ENCODE measurements around the gene GPR75. TPM values are rescaled to one million over a fixed set of nuclear protein-coding genes. Genes with fewer than 3 reads are reported as not detected.

GPR75 gene
- total and polyA plus RNA-seq, 2 of the 13 experiments (the other 11 are each of a cell fraction or from before 2014, with no cell fraction given) = 3.3 to 4.1 TPM

- TF ChIP-seq JUNB (CRISPR knock-in tag; IDR thresholded peaks at IDR 0.05; ENCODE audit: borderline replicate concordance) (peak; percentile 81; the same call in 1 of the 2 replicates), NFIC (IDR thresholded peaks at IDR 0.05; ENCODE audit: low read length) (peak; percentile 99), REL (CRISPR knock-in tag; conservative IDR thresholded peaks at IDR 0.05) (no peak), ZNF660 (CRISPR knock-in tag; IDR thresholded peaks at IDR 0.05; ENCODE audit: borderline replicate concordance, low read depth) (no peak), MTA1 (CRISPR knock-in tag; IDR thresholded peaks at IDR 0.05; ENCODE audit: borderline replicate concordance) (peak; percentile 38; the same call in 1 of the 2 replicates), POLR2A (IDR thresholded peaks at IDR 0.05; ENCODE audit: insufficient read depth in 1 of 2, low read depth in 2 of 2, low read length in 2 of 2) (peak; percentile 23 to 52; a peak in 3 of 4 replicates), ZNF552 (CRISPR knock-in tag; IDR thresholded peaks at IDR 0.05; ENCODE audit: borderline replicate concordance) (peak; percentile 58; the same call in 1 of the 2 replicates), NFE2L1 (CRISPR knock-in tag; IDR thresholded peaks at IDR 0.05; ENCODE audit: borderline replicate concordance) (no peak), ZNF747 (CRISPR knock-in tag; IDR thresholded peaks at IDR 0.05; ENCODE audit: borderline replicate concordance) (peak; percentile 56; the same call in 1 of the 2 replicates), RXRA (CRISPR knock-in tag; IDR thresholded peaks at IDR 0.05) (peak; percentile 95; the same call in 1 of the 2 replicates), ZNF441 (CRISPR knock-in tag; IDR thresholded peaks at IDR 0.05; ENCODE audit: borderline replicate concordance) (peak; percentile 69), MEIS2 (CRISPR knock-in tag; IDR thresholded peaks at IDR 0.05) (peak; percentile 92), ARNTL (CRISPR knock-in tag; IDR thresholded peaks at IDR 0.05) (peak; percentile 80), SATB2 (CRISPR knock-in tag; IDR thresholded peaks at IDR 0.05) (peak; percentile 90), ZNF251 (CRISPR knock-in tag; IDR thresholded peaks at IDR 0.05) (no peak), ZNF792 (CRISPR knock-in tag; IDR thresholded peaks at IDR 0.05) (peak; percentile 76), HNF4A (CRISPR knock-in tag; IDR thresholded peaks at IDR 0.05) (peak; percentile 97), NPAS2 (CRISPR knock-in tag; IDR thresholded peaks at IDR 0.05; ENCODE audit: borderline replicate concordance) (no peak), ZNF224 (CRISPR knock-in tag; IDR thresholded peaks at IDR 0.05) (no peak), HCFC1 (IDR thresholded peaks at IDR 0.05; ENCODE audit: low read depth, low read length) (no peak), ZNF740 (CRISPR knock-in tag; IDR thresholded peaks at IDR 0.05) (no peak), TFDP1 (CRISPR knock-in tag; IDR thresholded peaks at IDR 0.05; ENCODE audit: borderline replicate concordance) (peak; percentile 42; the same call in 1 of the 2 replicates), POGZ (CRISPR knock-in tag; IDR thresholded peaks at IDR 0.05) (peak; percentile 83), DNMT1 (CRISPR knock-in tag; IDR thresholded peaks at IDR 0.05) (no peak), ZFP37 (CRISPR knock-in tag; IDR thresholded peaks at IDR 0.05; ENCODE audit: borderline replicate concordance) (no peak; the same call in 1 of the 2 replicates), SPEN (CRISPR knock-in tag; IDR thresholded peaks at IDR 0.05; ENCODE audit: low read depth) (peak; percentile 85), FUBP1 (CRISPR knock-in tag; IDR thresholded peaks at IDR 0.05; ENCODE audit: borderline replicate concordance) (no peak), ZNF724P (CRISPR knock-in tag; IDR thresholded peaks at IDR 0.05; ENCODE audit: borderline replicate concordance) (no peak), TBX3 (IDR thresholded peaks at IDR 0.05; ENCODE audit: borderline replicate concordance) (peak; percentile 88)
Observed at GRCh38 chr2:53826587-53827397, 33.0 kb downstream of the GPR75 start (continued).
